H9 (cell line): ENCODE data around the gene SLC25A41. TPM values are rescaled to one million over a fixed set of nuclear protein-coding genes. Genes with fewer than 3 reads are reported as not detected.

Source experiments
- DNase-seq: peaks from one replicate; pipeline ENCODE4 v3.0.0-alpha.2; 2017
- H2AFZ ChIP-seq: one replicate; pipeline ENCODE4 v1.6.1; 2013; ENCODE audit warnings: mild to moderate bottlenecking, low read length, control low read depth, moderate library complexity
- H2AK5ac ChIP-seq: 2 replicates; pipeline ENCODE4 v1.6.1; 2013; ENCODE audit warnings: low read length, control low read depth, mixed read lengths; ENCODE audit not compliant: insufficient read length
- H2BK120ac ChIP-seq: one replicate; pipeline ENCODE4 v1.6.1; 2013; ENCODE audit warnings: low read depth, mild to moderate bottlenecking, low read length, control low read depth, inconsistent platforms; ENCODE audit not compliant: poor library complexity, severe bottlenecking
- H2BK12ac ChIP-seq: 2 replicates; pipeline ENCODE4 v1.6.1; 2013; ENCODE audit warnings: low read length, control low read depth, mixed read lengths, low read depth; ENCODE audit not compliant: insufficient read length
- H2BK15ac ChIP-seq: 2 replicates; pipeline ENCODE4 v1.6.1; 2013; ENCODE audit warnings: low read depth, low read length, control low read depth
- H2BK20ac ChIP-seq: one replicate; pipeline ENCODE4 v1.6.1; 2013; ENCODE audit warnings: low read depth, mild to moderate bottlenecking, low read length, control low read depth, inconsistent platforms; ENCODE audit not compliant: poor library complexity, severe bottlenecking
- H2BK5ac ChIP-seq: 2 replicates; pipeline ENCODE4 v1.6.1; 2013; ENCODE audit warnings: low read length, control low read depth, mixed read lengths; ENCODE audit not compliant: insufficient read length
- H3K14ac ChIP-seq: 2 replicates; pipeline ENCODE4 v1.6.1; 2013; ENCODE audit warnings: low read length, control low read depth; ENCODE audit not compliant: insufficient read depth
- H3K18ac ChIP-seq: 2 replicates; pipeline ENCODE4 v1.6.1; 2013; ENCODE audit warnings: low read depth, mild to moderate bottlenecking, mixed read lengths, low read length, control low read depth; ENCODE audit not compliant: insufficient read length
- H3K23ac ChIP-seq: 2 replicates; pipeline ENCODE4 v1.6.1; 2013; ENCODE audit warnings: low read length, control low read depth, mixed read lengths, low read depth; ENCODE audit not compliant: insufficient read length
- H3K23me2 ChIP-seq: 2 replicates; pipeline ENCODE4 v1.6.1; 2013; ENCODE audit warnings: low read depth, mild to moderate bottlenecking, mixed read lengths, low read length, control low read depth; ENCODE audit not compliant: insufficient read length, poor library complexity, severe bottlenecking
- H3K27ac ChIP-seq: 2 replicates; pipeline ENCODE4 v1.5.1; 2013; ENCODE audit warnings: low read length, control low read depth, mixed read lengths, low read depth; ENCODE audit not compliant: insufficient read length
- H3K27me3 ChIP-seq: 2 replicates; pipeline ENCODE4 v1.6.1; 2013; ENCODE audit warnings: low read length, control low read depth, inconsistent platforms; ENCODE audit not compliant: insufficient read depth
- H3K4ac ChIP-seq: 2 replicates; pipeline ENCODE4 v1.6.1; 2013; ENCODE audit warnings: low read depth, mild to moderate bottlenecking, control low read depth, inconsistent platforms, low read length, moderate library complexity
- H3K4me1 ChIP-seq: 2 replicates; pipeline ENCODE4 v1.6.1; 2013; ENCODE audit warnings: low read length, control low read depth, inconsistent platforms; ENCODE audit not compliant: insufficient read depth
- H3K4me2 ChIP-seq: 2 replicates; pipeline ENCODE4 v1.6.1; 2013; ENCODE audit warnings: low read length, control low read depth, mixed read lengths; ENCODE audit not compliant: insufficient read length, insufficient read depth
- H3K56ac ChIP-seq: 2 replicates; pipeline ENCODE4 v1.6.1; 2013; ENCODE audit warnings: low read depth, mild to moderate bottlenecking, mixed read lengths, low read length, control low read depth; ENCODE audit not compliant: insufficient read length
- H3K79me1 ChIP-seq: 2 replicates; pipeline ENCODE4 v1.6.1; 2013; ENCODE audit warnings: low read depth, mild to moderate bottlenecking, moderate library complexity, low read length, control low read depth, inconsistent platforms; ENCODE audit not compliant: insufficient read depth, poor library complexity, severe bottlenecking
- H3K79me2 ChIP-seq: 2 replicates; pipeline ENCODE4 v1.6.1; 2013; ENCODE audit warnings: low read length, control low read depth, inconsistent platforms; ENCODE audit not compliant: insufficient read depth
- H3K9ac ChIP-seq: 2 replicates; pipeline ENCODE4 v1.6.1; 2013; ENCODE audit warnings: low read length, control low read depth, mixed read lengths; ENCODE audit not compliant: insufficient read length; ENCODE audit errors: extremely low read depth
- H3K9me3 ChIP-seq: one replicate; pipeline ENCODE4 v1.6.1; 2013; ENCODE audit warnings: low read depth, low read length, inconsistent platforms; ENCODE audit not compliant: control insufficient read depth
- H3T11ph ChIP-seq: one replicate; pipeline ENCODE4 v1.6.1; 2013; ENCODE audit warnings: mild to moderate bottlenecking, low read length, control low read depth, inconsistent platforms
- H4K20me1 ChIP-seq: one replicate; pipeline ENCODE4 v1.6.1; 2013; ENCODE audit not compliant: control insufficient read depth, insufficient read length, insufficient read depth
- H4K5ac ChIP-seq: 2 replicates; pipeline ENCODE4 v1.6.1; 2013; ENCODE audit warnings: low read depth, mild to moderate bottlenecking, mixed read lengths, low read length, control low read depth; ENCODE audit not compliant: insufficient read length
- H4K8ac ChIP-seq: replicated peaks from 2 replicates; pipeline ENCODE4 v1.6.1; 2013; ENCODE audit warnings: low read length, control low read depth, mixed read lengths, low read depth; ENCODE audit not compliant: insufficient read length
- H4K91ac ChIP-seq: 2 replicates; pipeline ENCODE4 v1.6.1; 2013; ENCODE audit warnings: low read depth, mild to moderate bottlenecking, moderate library complexity, mixed read lengths, low read length, control low read depth; ENCODE audit not compliant: insufficient read length
- H3K27ac Mint-ChIP-seq, 3 experiments: 2 replicates in 2 of 3; 3 replicates in 1 of 3; pipeline ENCODE4 v1.8.0; 2020 to 2021; ENCODE audit warnings: mixed read lengths in 3 of 3, mild to moderate bottlenecking in 1 of 3, moderate library complexity in 1 of 3
- H3K27me3 Mint-ChIP-seq: 2 replicates; pipeline ENCODE4 v1.8.0; 2021; ENCODE audit warnings: low read depth, mild to moderate bottlenecking, moderate library complexity, mixed read lengths
- H3K36me3 Mint-ChIP-seq, 3 experiments: 2 replicates in 2 of 3; 3 replicates in 1 of 3; pipeline ENCODE4 v1.8.0; 2020 to 2021; ENCODE audit warnings: low read depth in 3 of 3, mixed read lengths in 3 of 3; ENCODE audit not compliant: insufficient read depth in 1 of 3
- H3K4me1 Mint-ChIP-seq, 2 experiments: 2 replicates each; pipeline ENCODE4 v1.8.0; 2020; ENCODE audit warnings: mixed read lengths in 2 of 2
- H3K4me3 Mint-ChIP-seq, 2 experiments: 2 replicates in 1 of 2; 3 replicates in 1 of 2; pipeline ENCODE4 v1.8.0; 2020 to 2021; ENCODE audit warnings: mild to moderate bottlenecking in 2 of 2, mixed read lengths in 2 of 2, moderate library complexity in 1 of 2
- H3K9me3 Mint-ChIP-seq, 2 experiments: 2 replicates in 1 of 2; 3 replicates in 1 of 2; pipeline ENCODE4 v1.8.0; 2020; ENCODE audit warnings: mild to moderate bottlenecking in 2 of 2, mixed read lengths in 2 of 2, moderate library complexity in 1 of 2
- CTCF ChIP-seq: fragments of 200-600 bp; sonication (generic); conservative IDR thresholded peaks from 3 replicates; pipeline ENCODE4 v1.8.0; 2021; ENCODE audit warnings: antibody characterized with exemption, mild to moderate bottlenecking
- WGBS: extraction: QIAGEN DNeasy Blood & Tissue Kit; methylation state at CpG from one replicate; pipeline ENCODE4 v1.1.7; 2013; ENCODE audit warnings: missing lambda C conversion rate, low lambda C conversion rate, mixed read lengths; ENCODE audit not compliant: insufficient read length; ENCODE audit errors: extremely low coverage; 5-methylcytosine and 5-hydroxymethylcytosine counted together
- total RNA-seq: library from RNA; stranded (reverse); gene quantifications from 2 replicates; pipeline ENCODE4 v1.2.1, GENCODE V29; 2021

Gene SLC25A41
- total RNA-seq, 1 experiment from 2014 or later: 0.20 TPM

GRCh38 chr19:6412061-6412446, 21.5 kb downstream of the SLC25A41 start:
- H3K23ac ChIP-seq: no peak overlapping the region

More at GRCh38 chr19:6412061-6412446, 21.5 kb downstream of the SLC25A41 start:
- Histone ChIP-seq H3K23me2 (no peaks in the 10 kb centered on the region), H4K91ac (no peak overlapping the region), H3K9ac (no peak overlapping the region), H4K20me1 (no peaks in the 10 kb centered on the region), H2AFZ (no peak overlapping the region), H2BK5ac (no peak overlapping the region), H2AK5ac (no peak overlapping the region), H3K4ac (no peak overlapping the region), H4K5ac (no peak overlapping the region), H3K27ac (no peak overlapping the region), H3T11ph (no peak overlapping the region), H3K18ac (no peak overlapping the region), H3K56ac (no peak overlapping the region), H2BK15ac (no peak overlapping the region), H3K79me1 (peaks cover 1% of the 10 kb centered on the region), H3K9me3 (no peaks in the 10 kb centered on the region), H3K4me2 (no peak overlapping the region), H3K14ac (no peak overlapping the region), H4K8ac (no peak overlapping the region), H3K79me2 (no peaks in the 10 kb centered on the region), H2BK20ac (no peak overlapping the region), H2BK12ac (no peak overlapping the region), H3K27me3 (no peaks in the 10 kb centered on the region), H2BK120ac (no peak overlapping the region), H3K4me1 (no peaks in the 10 kb centered on the region)
- Mint-ChIP-seq H3K27me3 (no peaks in the 10 kb centered on the region), H3K4me1 (peaks cover 3 to 21% of the 10 kb centered on the region in 2 experiments), H3K27ac (peak overlapping the region in 2 of 3 experiments; percentile 34 to 62; a peak in 2 of 7 replicates), H3K9me3 (no peaks in the 10 kb centered on the region; a peak in 1 of 5 replicates), H3K4me3 (no peak overlapping the region), H3K36me3 (peaks cover 16 to 39% (median 39%) of the 10 kb centered on the region in 3 experiments; a peak in 6 of 7 replicates)
- DNase-seq: no peak
- TF ChIP-seq CTCF: no peak
- no CpG with 5 or more reads among the region's 12 CpGs for WGBS
